Activated CD8-positive, alpha-beta memory T cell treated with anti-CD3 and anti-CD28 coated beads, Interleukin-2, amount 50 U/mL, for 24 hours (primary cell): ENCODE results near the gene TLE3.

Experiments
- DNase-seq: peaks from one replicate; pipeline ENCODE4 v3.0.0-alpha.2; 2020; ENCODE audit errors: extremely low read depth

TLE3 gene

DNA sequence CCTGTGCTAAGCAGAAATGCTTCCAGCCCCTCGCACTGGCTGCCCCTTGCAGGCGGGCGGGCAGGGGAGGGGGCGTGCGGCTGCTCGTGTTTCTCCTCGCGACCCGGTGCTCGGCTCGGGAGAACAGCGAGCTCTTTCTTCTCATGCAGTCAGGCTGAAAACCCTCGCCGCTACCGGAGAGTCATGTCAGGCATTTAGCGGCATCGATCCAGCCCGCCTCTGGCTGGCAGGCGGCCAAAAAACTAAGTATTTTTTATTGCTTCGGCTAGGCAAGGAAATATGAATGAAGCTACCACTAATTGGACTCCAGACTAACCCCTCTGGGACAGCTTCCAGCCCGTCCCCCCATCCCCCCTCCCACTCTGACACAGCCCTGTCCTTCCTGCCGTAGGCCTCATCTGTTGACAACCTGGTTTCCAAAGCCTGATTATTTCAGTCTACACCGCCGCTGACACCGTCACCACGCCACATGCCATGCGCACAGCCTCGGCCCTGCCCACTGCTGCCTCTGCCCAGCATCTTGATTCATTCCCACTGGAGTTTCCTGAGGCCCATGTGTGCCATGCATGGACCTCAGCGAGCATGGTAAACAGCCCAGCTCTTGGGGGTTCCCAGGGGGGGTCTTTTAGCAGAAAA, 35.3 kb downstream of the TLE3 start:
- DNase-seq = no peak

DNA sequence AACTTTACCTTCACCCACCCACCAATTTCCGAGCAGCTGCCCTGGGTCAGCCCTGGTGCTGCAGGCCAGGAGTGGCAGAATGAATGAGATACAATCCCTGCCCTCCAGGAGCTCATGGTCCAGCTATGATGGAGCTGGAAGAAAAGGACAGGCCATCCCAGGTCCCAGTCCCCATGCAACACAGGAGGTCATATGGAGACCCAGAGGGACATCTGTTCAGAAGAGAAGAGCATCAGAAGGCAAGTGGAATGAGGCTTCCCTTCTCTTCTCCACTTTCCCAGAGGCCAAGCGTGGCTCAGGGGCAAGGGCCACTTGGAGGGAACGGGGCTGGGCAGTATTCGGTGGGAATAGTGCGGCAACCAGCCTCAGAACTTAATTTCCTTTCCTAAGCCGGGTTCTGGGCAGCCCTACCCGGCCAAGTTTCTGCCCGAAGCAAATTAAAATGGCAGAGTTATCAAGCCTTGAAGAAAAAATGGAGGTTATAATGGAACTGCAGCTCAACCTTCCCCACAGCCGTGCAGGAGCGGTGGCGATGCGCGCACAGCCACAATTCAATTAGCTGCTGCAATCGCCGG, 35.9 kb downstream of the TLE3 start:
- no peak for DNase-seq

DNA sequence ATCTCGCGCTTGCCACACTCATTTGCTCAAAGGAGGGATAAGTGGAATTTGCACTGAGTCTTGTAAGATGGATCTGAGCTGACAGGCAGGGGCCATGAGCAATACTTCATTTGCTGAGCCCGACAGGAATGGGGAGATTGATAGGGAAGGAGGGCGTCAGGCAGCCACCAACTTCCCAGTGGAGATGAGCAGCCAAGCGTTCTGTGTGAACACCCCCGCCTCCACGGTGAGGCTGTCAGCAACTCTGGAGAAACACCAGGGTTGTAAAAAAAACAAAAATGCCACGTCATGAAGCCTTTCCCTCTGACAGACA, 36.8 kb downstream of the TLE3 start:
- no peak for DNase-seq

DNA sequence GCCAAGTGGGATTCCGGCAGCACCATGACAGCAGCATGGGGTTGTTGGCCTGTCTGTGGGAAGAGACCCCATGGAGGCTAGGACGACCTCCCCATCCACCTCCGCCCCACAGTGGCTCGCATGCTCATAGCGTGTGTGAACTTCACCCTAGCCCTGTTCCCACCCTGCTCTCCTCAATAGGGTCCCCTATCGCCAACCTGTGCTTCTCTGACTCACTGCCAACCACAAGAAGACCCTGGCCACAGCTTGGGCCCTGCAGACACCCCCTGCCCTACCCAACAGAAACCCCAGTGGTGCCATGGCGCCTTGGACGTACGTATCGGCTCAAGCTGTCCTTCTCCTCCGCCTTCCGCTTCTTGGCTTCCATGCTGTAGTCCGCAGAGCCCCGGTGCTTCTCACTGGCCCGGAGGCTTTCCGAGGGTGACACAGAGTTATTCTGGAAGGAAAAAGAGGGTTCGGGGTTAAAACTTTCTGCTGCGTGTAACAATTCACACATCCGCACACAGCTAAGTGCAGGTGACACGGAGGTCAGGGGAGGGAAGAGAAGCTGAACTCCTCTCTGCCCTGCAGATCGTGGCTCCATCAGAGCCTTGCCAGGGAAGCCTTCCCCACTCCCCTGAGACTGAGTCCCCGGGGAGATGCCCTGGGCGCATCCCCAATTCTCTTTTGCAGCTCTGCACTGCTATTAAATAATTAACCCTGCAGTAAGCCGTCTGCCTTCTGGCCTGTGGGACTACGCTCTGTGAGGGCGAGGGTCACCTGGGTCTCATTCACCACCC, 37.3 kb downstream of the TLE3 start:
- DNase-seq = no peak

DNA sequence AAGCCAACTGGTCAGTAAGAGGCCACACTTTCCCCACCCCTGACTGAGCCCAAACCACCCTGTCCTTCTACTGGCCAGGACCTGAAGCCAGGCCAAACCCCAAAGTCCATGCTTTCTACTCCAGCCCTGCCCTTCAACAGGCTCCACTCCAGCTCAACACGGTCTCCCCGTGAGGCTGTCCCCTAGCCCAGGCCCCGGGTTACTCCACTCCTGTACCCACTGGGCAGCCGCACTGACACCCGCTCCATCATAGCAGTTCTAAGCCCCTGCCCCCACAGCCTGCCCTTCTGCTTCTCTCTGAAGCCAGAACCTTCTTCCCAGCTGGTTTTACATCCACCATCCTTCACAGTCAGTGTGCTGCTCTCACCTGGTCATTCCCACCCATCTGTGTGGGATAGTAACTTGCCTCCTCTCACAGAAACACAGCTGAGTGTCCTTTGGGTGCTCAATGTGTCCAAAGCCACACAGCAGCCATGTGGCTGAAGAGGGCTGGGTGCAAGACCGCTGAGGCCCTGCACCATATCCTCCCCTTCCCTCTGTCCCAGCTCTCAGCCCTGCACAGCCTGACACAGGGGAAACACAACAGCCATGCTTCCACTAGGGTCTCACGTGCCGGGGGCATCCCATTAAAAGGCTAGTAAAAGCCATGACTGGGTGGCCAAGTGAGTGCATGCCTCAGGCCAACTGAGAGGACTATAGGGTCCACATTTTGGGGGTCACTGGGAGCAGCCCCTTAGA, 38.1 kb downstream of the TLE3 start:
- DNase-seq = no peak

DNA sequence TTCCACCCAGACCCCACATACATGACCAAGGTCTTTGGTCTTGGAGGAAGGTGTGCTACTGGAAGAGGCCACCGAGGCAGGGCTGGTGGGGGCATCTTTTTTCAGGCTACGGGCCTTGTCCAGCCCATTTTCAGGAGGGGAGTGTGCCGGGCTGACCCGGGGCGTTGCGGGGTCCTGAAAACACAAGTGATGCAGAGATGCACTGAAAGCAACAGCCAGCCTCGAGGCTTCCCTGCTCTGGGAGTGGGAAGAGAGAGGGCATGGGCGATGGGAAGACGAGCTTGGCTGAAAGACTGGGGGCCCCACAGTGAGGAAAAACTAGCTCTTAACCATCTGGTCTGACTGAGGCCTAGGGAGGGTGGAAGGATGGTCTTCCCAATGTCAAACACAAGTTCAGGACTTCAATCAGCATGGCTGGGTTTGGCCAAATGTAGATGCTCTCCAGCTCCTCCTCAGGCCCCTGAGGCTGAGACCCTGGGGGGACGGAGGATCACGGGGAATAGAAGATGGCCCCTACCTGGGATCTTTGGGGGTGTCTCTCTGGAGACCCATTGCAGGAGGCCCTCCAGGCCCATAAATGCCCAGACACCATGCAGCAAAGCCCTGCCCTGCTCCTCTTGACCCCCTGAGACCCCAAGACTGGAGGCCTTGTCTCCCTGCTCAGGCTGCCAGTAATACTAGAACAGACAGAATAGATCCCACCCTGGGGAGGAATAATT, 38.9 kb downstream of the TLE3 start:
- DNase-seq = no peak

DNA sequence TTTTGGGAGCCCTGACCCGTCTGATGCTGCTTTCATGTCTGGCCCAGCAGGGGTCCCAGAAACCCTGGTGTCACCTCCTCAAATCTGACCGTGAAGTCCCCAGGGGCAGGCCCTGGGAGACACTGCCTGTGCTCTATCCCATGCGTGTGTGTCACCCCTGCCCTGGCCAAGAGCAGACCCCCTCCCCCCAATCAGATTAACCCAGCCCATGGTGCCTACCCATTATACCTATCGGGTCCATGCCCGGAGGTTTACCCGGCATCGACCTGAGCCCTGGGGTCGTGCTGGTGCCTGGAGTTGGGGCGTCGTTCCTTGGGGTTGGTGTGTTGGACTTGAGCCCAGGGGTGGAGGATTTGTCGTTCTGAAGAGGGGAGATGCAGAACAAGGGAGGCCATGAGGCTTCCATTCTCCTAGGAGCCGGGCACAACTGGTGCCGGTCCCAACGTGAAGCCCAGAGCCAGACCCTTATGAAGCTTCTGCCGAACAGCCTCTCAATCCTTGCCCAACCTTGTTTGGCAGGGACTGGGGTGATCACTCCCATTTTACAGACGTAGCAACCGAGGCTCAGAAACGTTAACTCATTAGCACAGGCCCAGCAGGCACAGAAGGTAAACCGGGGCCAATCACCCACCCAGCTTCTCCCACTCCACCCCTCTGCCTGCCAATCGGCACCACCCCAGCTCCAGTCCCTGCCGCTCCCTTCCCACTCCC, 39.6 kb downstream of the TLE3 start:
- DNase-seq = no peak

DNA sequence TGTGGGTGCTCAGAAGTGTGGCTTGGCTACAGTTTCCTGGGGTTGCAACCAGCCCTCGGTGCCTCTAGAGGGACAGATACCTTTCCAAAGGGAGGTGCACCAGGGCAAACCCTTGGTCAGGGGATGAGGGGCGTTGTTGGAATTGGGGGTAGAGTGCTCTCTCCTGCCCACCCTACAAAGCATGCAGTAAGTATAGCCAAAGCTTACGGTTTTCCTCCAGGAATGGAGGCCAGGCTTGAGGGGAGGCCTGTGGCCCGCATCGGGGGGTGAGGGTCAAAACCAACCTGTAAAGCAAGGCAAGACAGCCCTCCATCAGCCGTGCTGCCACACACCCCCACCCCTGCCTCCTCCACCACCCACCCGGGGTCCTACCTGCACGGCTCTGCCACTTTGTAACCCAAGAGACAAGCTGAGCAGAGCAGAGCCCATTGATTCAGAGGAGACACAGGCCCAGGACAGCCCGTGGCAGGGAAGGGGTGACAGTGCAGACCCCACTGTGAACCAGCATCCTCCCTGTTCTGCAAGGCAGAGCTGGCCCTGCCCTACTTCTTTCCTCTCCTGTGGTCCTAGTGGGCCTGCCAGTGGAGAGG, 41.5 kb downstream of the TLE3 start:
- DNase-seq = no peak

DNA sequence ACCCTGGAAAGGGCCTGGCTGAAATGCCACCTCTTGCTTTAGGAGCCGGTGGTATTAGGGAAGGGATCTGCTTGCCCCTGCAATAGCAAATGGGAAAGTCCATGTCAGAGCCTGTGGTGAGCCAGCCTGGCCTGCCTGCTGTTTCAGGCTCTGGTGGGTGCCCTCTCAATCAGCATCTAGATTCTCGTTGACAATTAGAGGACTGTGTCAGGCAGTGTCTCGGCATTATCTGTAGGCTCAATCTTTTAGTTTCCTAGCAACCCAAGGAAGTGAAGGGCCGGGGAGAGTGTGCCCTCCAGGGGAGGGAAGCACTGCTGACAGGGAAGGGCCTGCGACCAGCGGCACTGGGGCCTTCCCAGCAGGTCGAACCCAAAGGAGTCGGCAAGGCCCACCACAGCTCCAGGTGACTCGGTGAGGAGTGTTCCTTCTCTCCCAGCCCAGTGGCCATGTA, 42.1 kb downstream of the TLE3 start:
- no peak for DNase-seq

DNA sequence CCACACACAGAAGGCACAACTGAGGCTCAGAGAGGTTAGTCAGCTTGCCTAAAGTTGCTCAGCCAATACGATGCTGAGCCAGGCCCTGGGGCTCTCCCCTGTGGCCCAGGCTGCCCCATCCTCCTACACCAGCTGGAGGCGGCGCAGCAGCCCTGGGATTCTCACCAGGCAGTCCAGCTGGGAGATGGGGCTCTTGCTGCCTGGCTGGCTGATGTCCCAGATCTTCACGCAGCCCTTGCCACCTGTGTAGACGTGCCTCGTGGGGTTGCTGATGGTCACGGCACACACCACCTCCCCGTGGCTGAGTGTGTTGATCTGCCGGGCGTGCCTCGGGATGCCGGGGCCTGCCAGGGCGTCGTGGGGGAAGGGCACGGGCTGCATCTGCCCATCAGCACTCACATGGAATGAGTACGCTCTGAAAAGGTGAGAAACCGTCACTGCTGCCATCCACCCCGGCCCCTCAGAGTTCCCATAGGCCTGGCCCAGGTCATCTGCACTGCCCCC, 42.8 kb downstream of the TLE3 start:
- no peak for DNase-seq

DNA sequence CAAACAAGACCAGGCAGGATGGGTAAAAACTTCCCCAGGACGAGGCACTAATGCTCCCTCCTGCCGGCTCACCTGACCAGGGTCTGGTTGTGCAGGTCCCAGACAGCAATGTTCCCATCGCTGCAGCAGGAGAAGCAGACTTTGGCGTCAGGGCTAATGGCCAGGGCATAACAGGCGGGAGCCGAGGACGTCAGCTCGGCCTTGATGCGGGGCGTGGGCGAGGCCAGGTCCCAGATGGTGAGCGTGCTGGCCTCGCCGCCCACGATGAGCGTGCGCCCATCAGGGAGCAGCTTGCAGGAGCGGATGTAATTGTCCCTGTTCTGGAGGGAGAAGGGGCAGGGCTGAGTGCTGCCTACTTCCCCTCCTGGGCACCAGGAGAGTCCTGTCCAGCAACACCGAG, 43.4 kb downstream of the TLE3 start:
- no peak for DNase-seq

DNA sequence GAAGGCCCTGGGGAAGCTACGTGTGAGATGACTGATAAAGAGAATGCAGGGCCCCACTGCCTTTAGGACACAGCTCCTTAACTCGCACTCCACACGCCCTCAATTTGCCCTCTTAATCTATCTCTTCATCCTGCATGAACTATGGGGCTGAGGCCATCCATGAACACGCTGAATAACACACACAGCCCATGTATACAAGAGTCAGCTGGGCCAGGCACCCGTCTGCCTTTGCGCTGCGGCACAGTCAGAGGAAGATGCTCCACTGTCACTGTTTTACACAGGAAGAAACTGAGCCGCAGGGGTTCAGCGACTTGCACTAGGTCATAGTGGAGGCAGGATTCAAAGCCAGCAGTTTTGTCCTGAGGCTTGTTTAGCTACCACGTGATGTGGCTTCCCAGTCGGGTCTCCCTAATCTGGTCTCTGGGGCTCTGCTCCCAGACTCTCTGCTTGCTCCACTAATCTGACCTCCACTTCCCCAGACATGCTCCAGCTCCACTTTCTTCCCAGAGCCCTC, 43.9 kb downstream of the TLE3 start:
- no peak for DNase-seq

DNA sequence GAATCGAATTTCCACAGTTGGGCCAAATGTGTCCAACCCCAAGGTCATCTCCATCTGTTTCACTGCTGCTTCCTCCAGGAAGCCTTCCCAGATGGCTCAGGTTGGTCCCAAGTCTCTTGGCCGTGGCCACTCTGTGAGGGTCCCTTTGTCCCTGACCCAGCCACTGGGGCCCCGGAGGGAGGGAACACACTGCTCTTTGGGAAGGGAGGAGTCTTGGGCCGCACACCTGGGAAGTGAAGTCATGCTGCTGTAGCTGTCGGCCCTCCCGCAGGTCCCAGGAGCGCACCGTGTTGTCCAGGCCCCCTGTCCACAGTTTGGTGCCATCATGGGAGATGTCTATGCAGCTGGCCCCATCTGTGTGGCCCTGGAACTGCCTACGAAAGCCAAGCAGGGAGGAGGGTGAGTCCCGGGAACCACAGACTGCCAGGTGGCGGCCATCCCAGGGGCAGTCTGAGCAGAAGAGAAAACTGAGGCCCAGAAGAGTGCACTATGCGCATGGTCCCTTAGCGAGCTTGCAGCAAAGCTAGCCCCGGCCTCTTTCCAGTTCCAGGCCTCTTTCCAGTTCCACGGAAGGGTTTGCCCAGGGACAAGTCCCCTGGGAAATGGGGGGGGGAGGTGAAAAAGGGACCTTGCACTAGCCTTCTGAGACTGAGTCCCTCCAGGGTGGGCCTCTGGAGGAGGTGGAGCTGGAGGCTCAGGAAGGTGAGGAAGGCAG, 44.6 kb downstream of the TLE3 start:
- DNase-seq = no peak

DNA sequence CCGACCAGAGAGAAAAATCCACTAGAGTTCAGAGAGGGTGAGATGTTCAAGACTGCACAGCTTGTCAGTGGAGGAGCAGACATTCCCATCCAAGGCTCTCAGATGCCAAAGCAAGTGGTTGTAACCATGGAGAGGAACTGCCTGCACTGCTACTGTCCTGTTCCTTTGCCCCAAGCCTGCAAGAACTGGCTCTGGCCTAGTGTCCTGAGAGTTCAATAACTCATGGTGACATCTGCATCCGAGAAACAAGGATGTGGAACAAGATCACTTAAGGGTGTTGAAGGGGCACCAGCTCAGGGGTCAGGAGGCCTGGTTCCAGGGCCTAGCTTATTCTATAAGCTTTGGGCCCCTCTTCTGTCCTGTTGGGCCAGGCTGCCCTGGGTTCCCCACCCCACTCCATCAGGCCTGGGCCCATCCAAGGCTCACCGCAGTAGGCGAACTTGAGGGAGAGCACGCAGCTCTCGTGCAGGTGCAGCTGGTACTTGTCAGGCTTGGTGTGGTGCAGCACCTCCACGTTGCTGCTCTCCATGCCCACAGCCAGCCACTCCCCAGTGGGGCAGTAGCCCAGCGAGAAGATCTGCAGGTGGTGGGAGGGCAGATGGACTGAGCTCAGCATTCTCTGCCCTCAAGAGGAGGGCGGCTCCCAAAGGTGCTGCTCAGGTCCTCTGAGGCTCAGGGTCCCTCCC, 45.6 kb downstream of the TLE3 start:
- DNase-seq = no peak

DNA sequence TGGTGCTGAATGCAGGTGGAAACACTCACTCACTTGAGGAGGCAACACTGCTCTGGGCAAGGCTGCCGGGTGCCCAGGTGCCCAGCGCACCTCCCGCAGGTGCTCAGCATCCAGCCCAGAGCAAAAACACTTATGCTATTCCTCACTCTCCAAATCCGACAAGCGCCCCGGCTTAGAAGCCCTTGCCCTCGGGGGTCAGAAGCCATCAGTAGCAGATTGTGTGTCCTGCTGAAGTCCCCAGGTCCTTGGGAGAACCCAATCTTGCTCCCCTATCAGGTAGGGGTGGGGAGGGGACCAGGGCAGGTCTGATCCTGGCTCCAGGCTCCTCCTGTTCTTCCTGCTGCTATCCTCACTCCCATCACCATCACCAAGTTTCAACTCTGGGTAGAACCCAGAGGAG, 46.7 kb downstream of the TLE3 start:
- DNase-seq = no peak

DNA sequence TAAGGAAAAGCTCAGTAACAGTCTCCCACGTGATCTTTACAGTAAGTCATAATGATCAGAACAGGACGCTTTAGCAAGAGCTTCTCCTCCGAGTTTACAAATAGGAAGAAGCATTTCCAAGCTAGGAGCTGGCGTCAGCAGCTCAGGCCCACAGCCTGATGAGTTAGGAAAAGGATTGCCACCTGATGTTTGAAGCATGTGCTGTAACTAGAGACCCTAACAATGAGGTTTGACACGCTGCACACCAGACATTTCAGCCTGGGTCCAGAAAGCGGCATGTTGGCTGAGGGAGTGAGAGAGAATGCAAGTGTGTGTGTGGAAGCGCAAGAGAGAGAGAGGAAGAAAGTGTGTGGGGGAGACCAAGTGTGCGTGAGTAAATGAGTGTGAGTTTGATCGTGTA, 47.3 kb downstream of the TLE3 start:
- no peak for DNase-seq

DNA sequence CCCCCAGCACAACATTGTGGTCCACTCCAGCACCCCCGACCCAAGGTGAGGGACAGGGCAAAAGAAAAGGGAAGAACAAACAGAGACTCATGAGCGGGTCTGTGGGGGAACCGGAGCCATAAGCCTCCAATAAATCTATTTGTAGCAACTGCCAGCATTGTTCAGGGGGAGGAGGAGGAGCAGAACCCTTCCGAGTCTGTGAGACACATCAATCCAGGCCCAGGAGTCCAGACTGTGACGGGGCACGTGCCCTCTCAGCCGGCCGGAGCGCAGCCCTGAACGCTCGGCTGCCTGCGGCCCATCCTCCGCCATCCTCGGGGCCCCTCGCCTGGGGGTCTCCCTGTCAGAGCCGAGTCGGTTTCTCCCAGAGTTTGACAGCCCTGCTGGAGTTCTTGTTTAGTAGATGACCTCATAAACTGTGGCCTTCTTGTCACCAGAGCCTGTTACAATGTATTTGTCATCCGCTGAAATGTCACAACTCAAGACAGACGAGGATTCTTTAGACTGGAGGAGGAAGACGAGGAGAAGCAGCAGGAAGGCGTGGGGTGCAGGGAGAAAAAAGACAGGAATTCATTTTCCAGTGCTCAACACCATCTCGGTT, 47.9 kb downstream of the TLE3 start:
- no peak for DNase-seq

DNA sequence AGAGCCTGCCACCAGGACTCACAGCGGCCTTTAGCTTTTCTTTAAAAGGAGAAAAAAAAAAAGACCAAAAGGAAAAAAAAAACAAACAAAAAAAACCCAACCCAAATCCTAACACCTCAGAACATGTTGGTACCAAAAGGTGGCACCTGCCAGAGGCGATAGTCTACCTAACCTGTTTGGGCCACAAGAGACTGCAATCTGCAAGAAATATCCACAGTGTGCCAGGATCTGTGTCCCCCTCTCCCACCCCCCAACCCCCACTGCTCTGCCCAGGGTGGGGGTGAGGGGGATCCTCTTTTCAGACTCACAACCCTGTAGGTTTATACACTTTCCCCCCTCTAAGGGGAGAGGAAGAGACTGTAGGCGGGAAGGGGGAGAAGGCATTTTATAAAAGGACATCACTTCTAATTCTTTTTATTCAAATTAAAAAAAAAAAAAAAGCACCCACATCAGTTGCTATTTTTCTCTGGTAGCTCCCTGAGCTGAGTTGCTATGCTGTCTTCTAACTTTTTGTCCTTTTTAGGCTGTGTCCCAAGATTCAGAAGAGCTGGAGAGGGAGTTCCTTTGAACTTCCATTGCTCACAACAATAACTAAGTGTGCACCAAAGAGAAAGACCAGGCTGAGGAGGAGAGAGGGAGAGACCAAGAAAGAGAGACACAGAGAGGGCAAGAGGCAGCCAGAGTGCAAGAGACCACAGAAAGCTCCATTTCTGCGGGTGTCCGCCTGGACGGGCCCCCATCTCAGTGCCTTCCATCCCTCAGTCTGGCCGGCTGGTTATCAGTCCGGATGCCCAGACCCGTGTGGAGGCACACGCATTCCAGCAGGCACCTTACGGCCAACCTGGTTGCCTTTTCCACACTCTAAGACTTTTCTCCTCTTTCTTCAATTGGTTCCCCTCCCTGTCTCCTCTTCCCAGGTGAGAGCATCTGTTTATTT, 48.9 kb downstream of the TLE3 start:
- DNase-seq = no peak
